Skeletal muscle tissue (tissue), 4 donors: ENCODE results near the gene TMC6. TPM values are rescaled to one million over a fixed set of nuclear protein-coding genes. Genes with fewer than 3 reads are reported as not detected.
"Not testable (repeated sequence)": the region's sequence is repeated elsewhere in the genome, so short reads cannot be mapped to it uniquely, and the experiment has no call there.

ENCODE experiments used
- H3K27ac ChIP-seq: one replicate; pipeline ENCODE4 v1.7.0; 2013; ENCODE audit warnings: mild to moderate bottlenecking, low read depth, low read length, inconsistent platforms
- H3K27me3 ChIP-seq, 3 donors: one replicate each; pipeline ENCODE4 v1.7.0; 2013; ENCODE audit warnings: low read length in 3 of 3; ENCODE audit not compliant: control insufficient read depth in 3 of 3, insufficient read depth in 3 of 3
- H3K36me3 ChIP-seq, 3 donors: one replicate each; pipeline ENCODE4 v1.7.0; 2013; ENCODE audit warnings: low read length in 3 of 3; ENCODE audit not compliant: control insufficient read depth in 3 of 3, insufficient read depth in 3 of 3
- H3K4me1 ChIP-seq, 3 donors: one replicate each; pipeline ENCODE4 v1.7.0; 2013; ENCODE audit warnings: low read length in 3 of 3, mild to moderate bottlenecking in 3 of 3; ENCODE audit not compliant: control insufficient read depth in 3 of 3, insufficient read depth in 3 of 3
- H3K4me3 ChIP-seq, 3 donors: one replicate each; pipeline ENCODE4 v1.7.0; 2013; ENCODE audit warnings: low read length in 3 of 3
- H3K9ac ChIP-seq, 3 donors: one replicate each; pipeline ENCODE4 v1.7.0; 2013; ENCODE audit warnings: low read length in 3 of 3, mild to moderate bottlenecking in 3 of 3, moderate library complexity in 2 of 3, low read depth in 1 of 3
- H3K9me3 ChIP-seq, 3 donors: one replicate each; pipeline ENCODE4 v1.7.0; 2013; ENCODE audit warnings: low read length in 3 of 3; ENCODE audit not compliant: control insufficient read depth in 3 of 3
- total RNA-seq: library from RNA; depleted of rRNA; stranded (reverse); fragments of >200 nt; gene quantifications from one replicate; pipeline ENCODE4 v1.2.3, GENCODE V29; 2014
- donor health status: Osteomylitis.

TMC6 gene
- 15.7 TPM for total RNA-seq

GRCh38 chr17:78128551-78129350 is at the start of gene TMC6:
Gene TMC6 (minus strand): TSS chr17:78128755. CDS start chr17:78126832, 1,923 bp downstream.
- Histone ChIP-seq H3K9ac (peak within 1 kb of the TSS in 2 of 3 donors; percentile 15 to 70), H3K4me3 (peak within 1 kb of the TSS; percentile 60 to 67 (median 65)), H3K4me1 (peaks cover 26 to 55% (median 44%) of the 10 kb centered on the region in 3 donors), H3K27ac (peak within 1 kb of the TSS; percentile 54), H3K9me3 (no peaks in the 10 kb centered on the region), H3K27me3 (peaks cover 17 to 36% (median 25%) of the 10 kb centered on the region in 3 donors), H3K36me3 (no peaks in the 10 kb centered on the region)

GRCh38 chr17:78176548-78177025 is 48.0 kb upstream of the TMC6 start:
- no peaks in the 10 kb centered on the region for H3K27me3 ChIP-seq
- H3K36me3 ChIP-seq: peaks cover 1 to 7% (median 6%) of the 10 kb centered on the region in 3 donors
- H3K9me3 ChIP-seq: no peaks in the 10 kb centered on the region
- peaks cover 53 to 71% (median 69%) of the 10 kb centered on the region in 3 donors for H3K4me1 ChIP-seq
- no peak overlapping the region for H3K4me3 ChIP-seq
- H3K9ac ChIP-seq: peak overlapping the region in 1 of 3 donors; percentile 80
- peak overlapping the region; percentile 99 for H3K27ac ChIP-seq

DNA sequence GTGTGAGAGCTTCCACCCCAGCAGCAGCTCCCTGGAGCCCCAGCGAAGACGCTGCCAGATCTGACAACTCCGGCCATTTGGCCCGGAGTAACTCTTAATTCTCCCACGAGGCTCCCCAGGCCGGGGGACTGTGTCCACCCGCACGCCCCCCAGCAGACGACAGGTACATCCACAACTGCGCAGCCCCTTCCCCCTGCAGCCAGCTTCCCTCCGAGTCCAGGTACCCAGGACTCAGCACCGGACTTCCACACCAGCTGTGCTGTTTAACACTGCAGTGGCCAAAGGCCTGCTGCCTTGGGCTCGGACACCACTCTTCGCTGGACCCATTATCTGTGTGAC is 47.1 kb upstream of the TMC6 start:
- peaks cover 62 to 78% (median 74%) of the 10 kb centered on the region in 3 donors for H3K4me1 ChIP-seq
- H3K27me3 ChIP-seq: no peaks in the 10 kb centered on the region
- H3K9ac ChIP-seq: peak overlapping the region; percentile 60 to 83 (median 80)
- H3K4me3 ChIP-seq: peak overlapping the region; percentile 67 to 70 (median 68)
- H3K9me3 ChIP-seq: no peaks in the 10 kb centered on the region
- peak overlapping the region; percentile 99 for H3K27ac ChIP-seq
- peaks cover 10 to 14% (median 13%) of the 10 kb centered on the region in 3 donors for H3K36me3 ChIP-seq

GRCh38 chr17:78174870-78175642 is 46.5 kb upstream of the TMC6 start:
- Histone ChIP-seq H3K27ac (peak overlapping the region; percentile 99), H3K4me3 (peak overlapping the region; percentile 67 to 70 (median 68)), H3K4me1 (peaks cover 66 to 80% (median 73%) of the 10 kb centered on the region in 3 donors), H3K9me3 (no peaks in the 10 kb centered on the region), H3K9ac (peak overlapping the region; percentile 60 to 83 (median 80)), H3K27me3 (no peaks in the 10 kb centered on the region), H3K36me3 (peaks cover 11 to 14% (median 14%) of the 10 kb centered on the region in 3 donors)

GRCh38 chr17:78174346-78174869 is 45.9 kb upstream of the TMC6 start:
- Histone ChIP-seq H3K4me3 (peak overlapping the region; percentile 67 to 70 (median 68)), H3K9me3 (no peaks in the 10 kb centered on the region), H3K27ac (peak overlapping the region; percentile 99), H3K36me3 (peaks cover 11 to 14% (median 14%) of the 10 kb centered on the region in 3 donors), H3K4me1 (peaks cover 72 to 81% (median 73%) of the 10 kb centered on the region in 3 donors), H3K27me3 (no peaks in the 10 kb centered on the region), H3K9ac (peak overlapping the region; percentile 60 to 83 (median 80))

DNA sequence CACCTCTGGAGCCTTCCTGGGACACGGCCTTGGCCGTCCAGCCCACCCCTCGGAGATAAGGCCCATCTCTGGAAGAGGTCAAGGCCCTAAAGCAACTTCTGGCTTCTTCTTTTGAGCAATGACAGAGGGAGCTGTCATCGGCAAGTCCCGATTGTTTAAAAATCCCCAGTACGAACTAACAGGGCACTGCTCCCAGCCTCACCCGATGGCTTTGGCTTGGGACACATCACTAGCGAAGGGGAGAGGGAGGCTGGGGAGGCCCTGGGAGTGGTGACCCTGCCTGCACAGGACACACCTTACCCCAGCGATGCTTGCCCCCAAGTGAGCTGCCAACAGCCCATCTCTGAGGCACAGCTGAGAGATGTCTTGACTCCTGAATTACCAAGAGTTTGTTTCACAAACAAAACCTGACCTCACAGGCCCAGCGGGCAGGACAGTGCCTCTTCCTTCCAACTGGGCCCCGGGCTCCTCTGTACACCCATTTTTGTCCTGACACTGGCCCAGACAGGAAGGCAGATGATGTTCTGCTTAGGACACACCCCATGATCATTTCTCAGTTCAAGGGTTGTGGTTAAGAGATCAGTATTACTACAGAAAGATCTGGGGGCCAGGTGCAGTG is 44.7 kb upstream of the TMC6 start:
- peaks cover 70 to 82% (median 76%) of the 10 kb centered on the region in 3 donors for H3K4me1 ChIP-seq
- no peaks in the 10 kb centered on the region for H3K27me3 ChIP-seq
- peak overlapping the region; percentile 47 to 80 (median 68) for H3K9ac ChIP-seq
- peak overlapping the region; percentile 30 to 45 (median 35) for H3K4me3 ChIP-seq
- peak overlapping the region; percentile 99 for H3K27ac ChIP-seq
- H3K9me3 ChIP-seq: no peaks in the 10 kb centered on the region
- peaks cover 11 to 14% (median 14%) of the 10 kb centered on the region in 3 donors for H3K36me3 ChIP-seq

DNA sequence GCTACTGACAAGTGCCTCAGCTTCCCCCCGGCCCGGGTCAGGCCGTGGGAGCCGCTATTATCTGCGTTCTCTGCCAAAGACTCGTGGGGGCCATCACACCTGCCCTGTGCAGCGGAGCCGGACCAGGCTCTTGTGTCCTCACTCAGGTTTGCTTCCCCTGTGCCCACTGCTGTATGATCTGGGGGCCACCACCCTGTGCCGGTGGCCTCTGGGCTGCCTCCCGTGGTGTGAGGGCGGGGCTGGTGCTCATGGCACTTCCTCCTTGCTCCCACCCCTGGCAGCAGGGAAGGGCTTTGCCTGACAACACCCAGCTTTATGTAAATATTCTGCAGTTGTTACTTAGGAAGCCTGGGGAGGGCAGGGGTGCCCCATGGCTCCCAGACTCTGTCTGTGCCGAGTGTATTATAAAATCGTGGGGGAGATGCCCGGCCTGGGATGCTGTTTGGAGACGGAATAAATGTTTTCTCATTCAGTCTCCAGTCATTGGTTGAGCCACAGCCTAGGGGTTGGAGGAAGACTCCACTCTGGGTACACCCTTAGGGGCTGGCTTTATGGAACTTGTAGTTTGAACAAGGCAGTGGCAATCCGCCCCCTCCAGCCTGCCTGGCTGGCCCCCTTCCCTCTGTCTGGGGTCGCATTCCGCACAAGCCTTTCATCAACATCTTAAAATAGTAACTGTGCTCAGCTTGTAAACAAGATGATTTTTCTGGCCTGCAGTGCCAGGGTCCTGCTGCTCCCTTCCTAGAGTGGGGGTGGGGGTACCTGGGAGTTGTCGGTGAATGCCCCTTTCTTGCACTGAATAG is 43.9 kb upstream of the TMC6 start:
- Histone ChIP-seq H3K9ac (peak overlapping the region; percentile 47 to 80 (median 68)), H3K27ac (peak overlapping the region; percentile 99), H3K4me1 (peaks cover 74 to 86% (median 80%) of the 10 kb centered on the region in 3 donors), H3K9me3 (no peaks in the 10 kb centered on the region), H3K36me3 (peaks cover 11 to 14% (median 14%) of the 10 kb centered on the region in 3 donors), H3K27me3 (no peaks in the 10 kb centered on the region), H3K4me3 (peak overlapping the region; percentile 30 to 45 (median 35))

GRCh38 chr17:78171591-78172248 is 43.2 kb upstream of the TMC6 start:
- Histone ChIP-seq H3K9ac (peak overlapping the region in 2 of 3 donors; percentile 47 to 80), H3K4me1 (peaks cover 72 to 83% (median 78%) of the 10 kb centered on the region in 3 donors), H3K4me3 (peak overlapping the region in 2 of 3 donors; percentile 19 to 45)

More at GRCh38 chr17:78171591-78172248, 43.2 kb upstream of the TMC6 start:
- Histone ChIP-seq H3K27ac (peak overlapping the region; percentile 99), H3K36me3 (peaks cover 11 to 14% (median 14%) of the 10 kb centered on the region in 3 donors)
- not testable (repeated sequence) for H3K27me3 ChIP-seq, H3K9me3 ChIP-seq
